GM21360 (cell line): ENCODE data around the gene SPATA25.
"Not testable (repeated sequence)": the region's sequence is repeated elsewhere in the genome, so short reads cannot be mapped to it uniquely, and the experiment has no call there.

ENCODE experiments used
- ATAC-seq: cut with Tn5 transposase; IDR thresholded peaks from one replicate; pipeline ENCODE4 v1.9.1; 2021; ENCODE audit warnings: mild to moderate bottlenecking, moderate library complexity; ENCODE audit not compliant: unreplicated experiment

SPATA25 gene

DNA sequence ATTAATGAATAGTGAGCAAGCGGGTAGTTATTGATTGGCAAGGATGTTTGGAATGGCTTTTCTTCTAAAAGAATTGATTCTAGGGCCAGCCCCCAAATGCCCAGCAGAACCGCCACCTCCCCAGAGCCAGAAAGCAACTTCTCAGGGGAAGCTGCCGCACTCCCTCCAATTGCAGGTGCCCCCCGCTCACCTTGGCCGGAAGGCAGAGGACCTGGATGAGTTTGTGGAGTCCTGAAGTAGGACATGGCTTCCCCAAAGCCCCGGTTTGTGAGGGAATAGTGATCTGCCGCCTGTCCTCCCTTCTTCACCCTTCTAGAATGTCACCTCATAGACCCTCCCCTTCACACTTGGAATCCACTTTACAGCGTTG lies at the start of gene SPATA25:
SPATA25 (minus strand) TSS at position 277 of the 370 bp plus-strand sequence; CDS start at position 245, 32 bp downstream.
- no peak for ATAC-seq

DNA sequence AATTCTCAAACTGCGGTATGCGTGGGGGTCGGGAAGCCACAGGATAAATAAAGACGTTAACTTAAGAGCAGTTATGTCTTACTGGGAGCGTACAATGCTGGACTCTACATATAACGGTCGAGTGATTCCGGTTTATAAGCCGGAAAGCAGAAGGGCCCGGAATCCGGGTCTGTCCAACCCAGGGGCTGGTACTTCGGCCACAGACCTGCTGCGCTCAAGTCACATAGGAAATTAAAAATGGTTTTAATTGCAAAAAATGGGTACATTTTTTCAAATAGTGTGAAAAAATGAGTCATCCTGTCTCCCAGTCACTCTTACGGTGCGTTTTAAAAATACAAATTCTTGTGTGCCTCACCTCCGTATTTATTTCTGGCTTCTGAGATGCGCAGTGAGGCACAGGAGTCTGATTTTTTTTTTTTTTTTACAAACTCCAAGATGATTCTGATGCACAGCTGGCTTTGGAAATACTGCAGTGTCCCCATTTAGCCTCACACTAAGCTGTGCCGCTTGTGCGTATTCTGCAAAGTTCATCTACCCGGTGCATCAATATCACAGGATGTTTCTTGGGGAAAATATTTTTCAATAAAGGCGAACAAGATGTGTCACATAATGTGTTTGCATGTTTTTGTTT lies 48.1 kb upstream of the SPATA25 start:
- peak; percentile 17 for ATAC-seq

GRCh38 chr20:45934586-45935415 lies 47.4 kb upstream of the SPATA25 start, which contains the start of gene PCIF1:
Gene PCIF1 (plus strand): TSS chr20:45934683. CDS start chr20:45939000, 4,317 bp downstream.
- ATAC-seq, result peak; percentile 73

DNA sequence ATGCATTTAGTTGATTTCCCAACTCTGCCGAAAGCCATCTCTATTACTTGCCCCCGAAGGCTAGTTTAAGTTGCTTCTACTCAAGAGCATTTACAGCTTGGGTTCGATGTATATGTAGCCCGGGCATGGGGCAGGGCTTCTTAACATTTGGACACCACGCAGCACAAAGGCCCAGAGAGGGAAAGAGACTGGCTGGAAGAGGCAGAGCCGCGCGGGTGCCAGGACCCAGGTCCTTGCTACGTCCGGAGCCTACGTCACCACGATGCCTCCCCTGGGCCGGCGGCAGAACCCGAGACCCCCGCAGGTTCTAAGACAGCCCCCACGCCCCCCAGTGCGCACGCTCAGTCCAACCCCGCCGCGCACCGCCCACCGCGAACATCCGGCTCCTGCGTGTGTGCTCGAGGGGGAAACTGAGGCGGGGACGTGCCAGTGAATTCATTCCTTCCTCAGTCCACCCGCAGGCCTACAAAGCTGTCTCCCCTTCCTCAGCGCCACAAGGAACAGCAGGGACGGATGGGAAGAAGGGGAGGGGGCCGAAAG lies 46.7 kb upstream of the SPATA25 start:
- peak; percentile 2 for ATAC-seq

- ATAC-seq, result no peak
Observed at GRCh38 chr20:45933266-45934045, 46.0 kb upstream of the SPATA25 start.

DNA sequence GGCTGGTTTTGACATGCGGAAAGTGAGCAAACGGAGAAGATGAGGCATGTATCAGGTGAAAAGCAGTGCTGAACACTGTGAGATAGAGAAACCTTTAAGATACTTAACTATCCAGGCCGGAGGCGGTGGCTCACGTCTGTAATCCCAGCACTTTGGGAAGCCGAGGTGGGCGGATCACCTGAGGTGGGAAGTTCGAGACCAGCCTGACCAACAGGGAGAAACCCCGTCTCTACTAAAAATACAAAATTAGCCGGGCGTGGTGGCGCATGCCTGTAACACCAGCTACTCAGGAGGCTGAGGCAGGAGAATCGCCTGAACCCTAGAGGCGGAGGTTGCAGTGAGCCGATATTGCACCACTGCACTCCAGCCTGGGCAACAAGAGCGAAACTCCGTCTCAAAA lies 44.3 kb upstream of the SPATA25 start:
- ATAC-seq, result not testable (repeated sequence)

GRCh38 chr20:45927071-45927878 lies 39.9 kb upstream of the SPATA25 start:
- no peak for ATAC-seq

DNA sequence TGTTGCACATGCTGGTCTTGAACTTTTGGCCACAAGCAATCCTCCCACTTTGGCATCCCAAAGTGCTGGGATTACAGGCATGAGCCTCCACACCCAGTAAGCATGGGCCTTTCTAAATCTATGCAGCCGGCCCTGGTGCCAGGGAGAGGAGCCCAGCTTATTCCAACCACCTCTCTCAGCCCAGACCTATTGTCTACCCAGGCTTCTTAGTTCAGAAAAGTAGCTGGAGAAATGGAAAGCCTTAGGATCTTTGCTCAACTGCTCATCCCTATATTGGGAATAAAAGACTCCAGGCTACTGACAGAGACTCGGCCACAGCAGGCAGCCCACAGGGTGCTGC lies 39.3 kb upstream of the SPATA25 start:
- no peak for ATAC-seq

GRCh38 chr20:45925821-45926506 lies 38.5 kb upstream of the SPATA25 start:
- ATAC-seq, result no peak

DNA sequence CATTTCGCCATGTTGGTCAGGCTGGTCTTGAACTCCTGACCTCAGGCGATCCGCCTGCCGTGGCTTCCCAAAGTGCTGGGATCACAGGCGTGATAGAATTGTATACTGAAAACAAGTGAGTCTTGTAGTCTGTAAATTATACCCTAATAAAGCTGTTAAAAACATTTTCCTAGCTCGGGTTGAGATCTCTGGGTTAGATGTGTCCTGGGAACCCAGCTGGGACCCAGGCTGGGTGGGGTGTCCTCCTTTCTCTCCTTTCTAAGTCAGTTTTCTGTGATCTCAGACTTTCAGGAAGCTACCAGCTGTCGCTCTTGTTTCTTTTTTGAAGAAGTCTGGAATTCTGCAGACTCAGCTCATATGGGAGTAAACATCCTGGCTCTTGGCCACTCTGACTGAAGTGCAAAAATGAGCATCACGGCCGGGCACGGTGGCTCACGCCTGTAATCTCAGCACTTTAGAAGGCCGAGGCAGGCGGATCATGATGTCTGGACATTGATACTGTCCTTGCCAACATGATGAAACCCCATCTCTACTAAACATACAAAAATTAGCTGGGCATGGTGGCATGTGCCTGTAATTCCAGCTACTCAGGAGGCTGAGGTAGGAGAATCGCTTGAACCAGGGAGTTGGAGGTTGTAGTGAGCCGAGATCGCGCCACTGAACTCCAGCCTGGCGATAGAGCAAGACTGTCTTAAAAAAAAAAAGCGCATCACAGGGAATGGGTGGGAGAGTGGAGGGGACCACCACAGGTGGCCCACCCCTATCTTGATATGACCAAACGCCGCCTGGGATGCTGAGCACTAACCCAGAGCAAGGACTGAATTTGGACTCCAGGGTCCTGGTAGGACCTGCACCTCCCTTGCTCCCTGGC lies 37.2 kb upstream of the SPATA25 start:
- no peak for ATAC-seq

DNA sequence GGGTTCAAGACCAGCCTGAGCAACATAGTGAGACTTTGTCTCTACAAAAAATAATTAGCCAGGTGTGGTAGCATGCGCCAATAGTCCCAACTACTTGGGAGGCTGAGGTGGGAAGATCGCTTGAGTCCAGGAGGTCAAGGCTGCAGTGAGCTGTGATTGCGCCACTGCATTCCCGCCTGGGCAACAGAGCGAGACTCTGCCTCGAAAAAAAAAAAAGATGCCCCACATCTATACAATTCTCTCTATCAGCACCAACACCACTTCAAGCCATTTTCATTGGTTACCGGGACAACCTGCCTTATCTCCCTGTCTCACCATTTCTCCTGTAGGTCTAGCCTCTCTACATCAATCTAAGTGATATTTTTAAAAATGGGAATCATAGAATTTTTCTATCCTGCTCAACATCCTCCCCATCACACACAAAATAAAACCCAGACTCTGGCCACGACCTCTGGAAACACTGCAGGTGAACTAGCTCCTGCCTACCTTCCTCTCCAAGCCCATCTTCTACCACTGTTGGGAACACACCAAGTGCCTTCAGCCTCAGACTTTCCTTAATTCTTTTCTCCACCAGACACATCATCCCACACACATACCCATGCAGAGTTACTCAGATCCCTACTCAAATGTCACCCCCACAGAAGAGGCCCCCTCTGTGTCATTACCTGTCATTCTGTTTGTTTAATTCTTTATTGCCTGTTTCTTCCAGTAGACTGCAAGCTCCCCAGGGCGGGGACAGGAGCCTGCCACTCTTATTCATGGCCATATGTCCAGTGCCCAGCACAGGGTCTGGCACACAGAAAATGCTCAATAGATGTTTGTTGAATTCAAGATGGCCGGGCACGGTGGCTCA lies 34.1 kb upstream of the SPATA25 start:
- ATAC-seq, result no peak

GRCh38 chr20:45920462-45921336 lies 33.3 kb upstream of the SPATA25 start:
- ATAC-seq, result no peak

GRCh38 chr20:45919542-45920399 lies 32.3 kb upstream of the SPATA25 start:
- no peak for ATAC-seq

DNA sequence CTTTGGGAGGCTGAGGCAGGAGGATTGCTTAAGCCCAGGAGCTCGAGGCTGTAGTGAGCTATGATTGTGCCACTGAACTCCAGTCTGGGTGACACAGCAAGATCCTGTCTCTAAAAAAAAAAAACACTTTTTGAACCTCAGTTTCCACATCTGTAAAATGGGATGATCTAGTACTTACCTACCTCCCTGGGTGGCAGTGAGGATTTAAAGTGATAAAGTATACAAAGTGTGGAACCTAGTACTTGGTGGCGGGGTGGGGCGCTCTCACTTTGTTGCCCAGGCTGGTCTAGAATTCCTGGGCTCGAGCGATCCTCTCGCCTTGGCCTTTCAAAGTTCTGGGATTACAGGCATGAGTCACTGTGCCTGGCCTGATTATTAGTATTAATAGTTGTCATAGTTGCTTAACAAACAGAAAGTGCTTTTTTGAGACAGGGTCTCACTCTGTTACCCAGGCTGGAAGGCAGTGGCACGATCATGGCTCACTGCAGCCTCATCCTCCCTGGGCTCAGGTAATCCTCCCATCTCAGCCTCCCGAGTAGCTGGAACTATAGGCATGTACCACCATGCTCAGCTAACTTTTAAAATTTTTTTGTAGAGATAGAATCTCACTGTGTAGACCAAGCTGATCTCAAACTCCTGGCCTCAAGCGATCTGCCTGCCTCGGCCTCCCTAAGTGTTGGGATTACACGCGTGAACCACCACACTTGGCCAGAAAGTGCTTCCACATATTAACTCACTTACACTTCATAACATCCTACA lies 31.5 kb upstream of the SPATA25 start:
- ATAC-seq, result no peak

DNA sequence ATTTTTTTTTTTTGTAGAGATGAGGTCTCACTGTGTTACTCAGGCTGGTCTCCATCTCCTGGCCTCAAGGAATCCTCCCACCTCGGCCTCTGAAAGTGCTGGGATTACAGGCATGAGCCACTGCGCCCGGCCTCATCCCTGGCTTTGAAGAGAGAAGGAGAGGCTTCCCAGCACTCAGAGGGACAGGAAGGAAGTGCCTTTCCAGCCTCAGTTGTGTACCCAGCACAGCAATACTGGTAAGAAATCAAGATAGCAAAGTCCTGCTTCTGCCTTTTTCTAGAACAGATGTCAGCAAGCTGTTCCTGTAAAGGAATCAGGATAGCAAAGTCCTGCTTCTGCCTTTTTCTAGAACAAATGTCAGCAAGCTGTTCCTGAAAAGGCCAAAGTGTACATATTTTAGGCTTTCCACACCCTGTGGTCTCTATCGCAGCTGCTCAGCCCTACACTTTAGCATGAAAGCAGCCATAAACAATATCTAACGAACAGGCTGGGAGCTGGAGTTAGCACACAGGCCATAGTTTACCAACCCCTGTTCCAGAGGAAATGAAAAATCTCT lies 30.8 kb upstream of the SPATA25 start:
- no peak for ATAC-seq
